Loucy (cell line): Measurements from ENCODE around the gene LRRC4B.

Source experiments
- CTCF ChIP-seq: fragments of 200-600 bp; sonication (generic); conservative IDR thresholded peaks from 2 replicates; pipeline ENCODE4 v1.5.1; 2014; ENCODE audit warnings: mild to moderate bottlenecking, antibody characterized with exemption, low read length
- EZH2phosphoT487 ChIP-seq: fragments of 200-600 bp; IDR thresholded peaks from 2 replicates; pipeline ENCODE4 v1.6.1; 2018; ENCODE audit warnings: antibody characterized with exemption, mild to moderate bottlenecking, moderate library complexity, borderline replicate concordance

GRCh38 chr19:50485284-50485955 lies 82.8 kb downstream of the LRRC4B start:
- TF ChIP-seq CTCF: no peak
- TF ChIP-seq EZH2phosphoT487: no peak
